Common myeloid progenitor, CD34-positive (primary cell): ENCODE data around the gene OSBPL7.

ENCODE experiments used
- CTCF ChIA-PET: fragments of 350-600 bp; sonication (Branson Sonifier 250); formaldehyde crosslinking; loops from one replicate; lab custom pipeline; 2021; ENCODE audit warnings: antibody characterized with exemption; lab: Charles Lee
- POLR2A ChIA-PET: fragments of 350-600 bp; sonication (Branson Sonifier 250); formaldehyde crosslinking; loops from one replicate; lab custom pipeline; 2021; ENCODE audit warnings: antibody characterized with exemption; lab: Charles Lee
- DNase-seq, 3 donors: peaks; one replicate each; pipeline versions ENCODE4 v3.0.0 to v3.0.0-alpha.2; 2013
- H3K27ac ChIP-seq, 2 experiments: 1 replicate in 1 of 2; 2 replicates in 1 of 2; pipeline ENCODE4 v1.7.0; 2013; ENCODE audit warnings: inconsistent platforms in 2 of 2, low read length in 2 of 2, mild to moderate bottlenecking in 2 of 2, low read depth in 1 of 2, moderate library complexity in 1 of 2; ENCODE audit not compliant: severe bottlenecking in 2 of 2, insufficient read depth in 1 of 2, poor library complexity in 1 of 2
- H3K27me3 ChIP-seq, 5 experiments: replicated peaks in 2 of 5; 1 replicate in 3 of 5; 2 replicates in 2 of 5; pipeline versions ENCODE4 v1.6.1 to v1.7.0; 2013; ENCODE audit warnings: low read length in 4 of 5, mild to moderate bottlenecking in 2 of 5, moderate library complexity in 2 of 5, inconsistent platforms in 1 of 5; ENCODE audit not compliant: insufficient read depth in 5 of 5, control insufficient read depth in 4 of 5
- H3K36me3 ChIP-seq, 4 experiments: 1 replicate in 2 of 4; 2 replicates in 2 of 4; pipeline versions ENCODE4 v1.6.1 to v1.7.0; 2013; ENCODE audit warnings: low read length in 3 of 4, control low read depth in 1 of 4, mild to moderate bottlenecking in 1 of 4; ENCODE audit not compliant: control insufficient read depth in 4 of 4, insufficient read depth in 4 of 4
- H3K4me1 ChIP-seq, 4 experiments: 1 replicate in 3 of 4; 2 replicates in 1 of 4; pipeline versions ENCODE4 v1.6.1 to v1.7.1; 2013; ENCODE audit warnings: low read length in 3 of 4, mild to moderate bottlenecking in 3 of 4, control low read depth in 1 of 4, inconsistent platforms in 1 of 4, moderate library complexity in 1 of 4; ENCODE audit not compliant: control insufficient read depth in 4 of 4, insufficient read depth in 4 of 4; ENCODE audit errors: control extremely low read depth in 1 of 4
- H3K4me3 ChIP-seq, 7 experiments: 1 replicate in 4 of 7; 2 replicates in 3 of 7; pipeline versions ENCODE4 v1.5.1 to v1.7.0; 2013; ENCODE audit warnings: mild to moderate bottlenecking in 7 of 7, low read length in 6 of 7, moderate library complexity in 6 of 7, inconsistent platforms in 2 of 7, low read depth in 2 of 7, control low read depth in 1 of 7; ENCODE audit not compliant: insufficient read depth in 4 of 7, control insufficient read depth in 1 of 7; ENCODE audit errors: extremely low read depth in 1 of 7
- H3K9me3 ChIP-seq, 5 experiments: 1 replicate in 4 of 5; 2 replicates in 1 of 5; pipeline versions ENCODE4 v1.6.1 to v1.7.1; 2013; ENCODE audit warnings: low read length in 4 of 5, mild to moderate bottlenecking in 2 of 5, inconsistent platforms in 1 of 5, low read depth in 1 of 5, moderate library complexity in 1 of 5; ENCODE audit not compliant: control insufficient read depth in 4 of 5, insufficient read depth in 2 of 5; ENCODE audit errors: control extremely low read depth in 1 of 5
- WGBS: methylation state at CpG from one replicate; pipeline ENCODE4 v1.1.5; 2013; ENCODE audit not compliant: insufficient coverage; 5-methylcytosine and 5-hydroxymethylcytosine counted together

Gene OSBPL7

GRCh38 chr17:47807421-47807820 is 14.2 kb downstream of the OSBPL7 start:
- DNase-seq: no peak
- CTCF ChIA-PET: interaction anchor here (1.5 kb wide), 1 partner anchor 15 kb away, joined by 3 read pairs; no protein-coding TSS in a partner anchor
- POLR2A ChIA-PET: no interaction called here
- Histone ChIP-seq H3K4me3 (no peak overlapping the region), H3K4me1 (no peaks in the 10 kb centered on the region), H3K36me3 (peaks cover 6 to 54% (median 36%) of the 10 kb centered on the region in 4 experiments), H3K9me3 (no peaks in the 10 kb centered on the region), H3K27me3 (peaks cover 0 to 2% (median 0%) of the 10 kb centered on the region in 5 experiments), H3K27ac (no peak overlapping the region)
- 97% methylated on average over 5 of the region's 11 CpGs for WGBS

DNA sequence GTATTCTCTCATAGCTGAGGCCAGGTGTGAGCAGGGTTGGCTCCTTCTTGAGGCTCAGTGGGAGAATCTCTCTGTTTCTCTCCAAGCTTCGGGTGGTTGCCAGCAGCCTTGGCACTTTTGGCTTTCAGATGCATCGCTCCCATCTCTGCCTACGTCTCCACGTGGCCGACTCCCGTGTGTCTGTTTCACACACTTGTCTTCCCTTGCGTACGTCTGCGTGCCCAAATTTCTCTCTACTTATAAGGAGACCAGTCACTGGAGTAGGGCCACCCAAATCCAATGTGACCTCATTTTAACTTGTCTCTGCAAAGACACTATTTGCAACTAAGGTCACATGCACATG is 14.7 kb downstream of the OSBPL7 start:
- H3K4me1 ChIP-seq: no peaks in the 10 kb centered on the region
- CTCF ChIA-PET: interaction anchor here (1.5 kb wide), 1 partner anchor 16 kb away, joined by 3 read pairs; no protein-coding TSS in a partner anchor
- POLR2A ChIA-PET: no interaction called here
- DNase-seq: no peak
- no peak overlapping the region for H3K4me3 ChIP-seq
- no peaks in the 10 kb centered on the region for H3K9me3 ChIP-seq
- peaks cover 3 to 49% (median 34%) of the 10 kb centered on the region in 4 experiments for H3K36me3 ChIP-seq
- H3K27ac ChIP-seq: no peak overlapping the region
- WGBS: 95% methylated on average over 9 of the region's 9 CpGs
- H3K27me3 ChIP-seq: peaks cover 0 to 2% (median 0%) of the 10 kb centered on the region in 5 experiments

DNA sequence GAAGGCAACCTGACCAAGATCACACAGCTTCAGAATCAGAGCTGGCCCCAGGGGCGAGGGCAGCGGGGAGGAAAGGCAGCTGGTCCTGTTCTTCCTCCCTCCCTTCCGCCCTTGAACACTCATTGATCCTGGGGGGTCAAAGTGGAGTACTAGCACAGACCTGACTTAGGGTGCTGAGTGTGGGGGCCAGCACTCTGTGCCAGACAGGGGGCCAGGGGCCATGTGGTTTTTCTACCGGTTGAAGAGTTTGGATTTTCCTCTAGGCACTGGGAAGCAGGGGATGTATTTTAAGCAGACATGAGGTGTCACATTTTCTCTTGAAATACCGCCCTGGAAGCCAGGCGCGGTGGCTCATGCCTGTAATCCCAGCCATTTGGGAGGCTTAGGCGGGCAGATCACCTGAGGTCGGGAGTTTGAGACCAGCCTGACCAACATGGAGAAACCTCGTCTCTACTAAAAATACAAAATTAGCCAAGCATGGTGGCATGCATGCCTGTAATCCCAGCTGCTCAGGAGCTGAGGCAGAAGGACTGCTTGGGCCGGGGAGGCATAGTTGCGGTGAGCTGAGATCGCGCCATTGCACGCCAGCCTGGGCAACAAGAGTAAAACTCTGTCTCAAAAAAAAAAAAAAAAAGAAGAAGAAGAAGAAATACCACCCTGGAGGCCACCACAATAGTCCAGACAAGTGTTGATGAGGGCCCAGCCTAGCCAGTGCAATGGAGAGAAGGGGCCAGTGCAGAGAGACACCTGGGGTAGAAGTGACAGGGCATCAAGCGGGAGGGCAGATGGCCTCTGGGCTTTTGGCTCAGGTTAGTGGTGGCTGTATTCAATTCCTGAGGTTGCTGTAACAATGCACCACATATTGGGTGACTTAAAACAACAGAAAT is 15.3 kb downstream of the OSBPL7 start:
- Histone ChIP-seq H3K27me3 (peaks cover 0 to 2% (median 0%) of the 10 kb centered on the region in 5 experiments), H3K27ac (no peak overlapping the region), H3K36me3 (peaks cover 0 to 44% (median 30%) of the 10 kb centered on the region in 4 experiments), H3K4me3 (no peak overlapping the region), H3K4me1 (no peaks in the 10 kb centered on the region), H3K9me3 (no peaks in the 10 kb centered on the region)
- ChIA-PET POLR2A (no interaction called here), CTCF (interaction anchor here (1.3 to 1.5 kb wide), 2 partner anchors 16 kb away, joined by 3 read pairs; no protein-coding TSS in a partner anchor)
- no peak for DNase-seq
- 90% methylated on average over 9 of the region's 16 CpGs for WGBS

- ChIA-PET CTCF (interaction anchor here (0.6 to 1.4 kb wide), 2 partner anchors 55 to 64 kb away, joined by 3 read pairs; no protein-coding TSS in a partner anchor), POLR2A (no interaction called here)
- DNase-seq: no peak
- 95% methylated on average over 2 of the region's 3 CpGs for WGBS
- Histone ChIP-seq H3K9me3 (no peaks in the 10 kb centered on the region), H3K27ac (no peak overlapping the region), H3K4me3 (no peak overlapping the region), H3K27me3 (peaks cover 0 to 5% (median 0%) of the 10 kb centered on the region in 5 experiments), H3K36me3 (peaks cover 0 to 27% (median 21%) of the 10 kb centered on the region in 4 experiments), H3K4me1 (no peaks in the 10 kb centered on the region)
Measured at GRCh38 chr17:47804461-47804860, 17.1 kb downstream of the OSBPL7 start.

DNA sequence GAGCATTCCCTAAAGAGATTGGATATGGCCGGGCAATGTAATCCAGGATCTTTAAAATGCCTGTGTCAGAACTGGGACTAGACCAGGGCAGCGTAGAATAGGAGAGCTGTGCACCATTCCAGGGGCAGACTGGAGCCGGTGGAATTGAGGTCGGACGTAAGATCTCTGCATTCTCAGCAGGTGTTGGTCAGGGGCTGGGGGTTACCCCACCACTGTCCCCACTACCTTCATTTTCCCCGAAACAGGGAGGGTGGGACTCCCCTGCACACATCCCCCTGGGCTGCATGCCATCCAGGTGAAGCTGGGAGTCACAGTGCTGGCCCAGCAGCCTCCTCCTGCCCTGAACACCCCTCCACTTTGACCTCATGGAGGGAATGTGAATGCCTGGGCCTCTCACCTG is 17.8 kb downstream of the OSBPL7 start:
- H3K36me3 ChIP-seq: peaks cover 0 to 20% (median 15%) of the 10 kb centered on the region in 4 experiments
- H3K27ac ChIP-seq: no peak overlapping the region
- DNase-seq: no peak
- no peaks in the 10 kb centered on the region for H3K4me1 ChIP-seq
- H3K9me3 ChIP-seq: no peaks in the 10 kb centered on the region
- H3K27me3 ChIP-seq: peaks cover 0 to 5% (median 0%) of the 10 kb centered on the region in 5 experiments
- ChIA-PET POLR2A (no interaction called here), CTCF (no interaction called here)
- no peak overlapping the region for H3K4me3 ChIP-seq
- WGBS: 76% methylated on average over 3 of the region's 6 CpGs

GRCh38 chr17:47803201-47803600 is 18.4 kb downstream of the OSBPL7 start:
- CTCF ChIA-PET: interaction anchor here (1.2 kb wide), 1 partner anchor 9 kb away, joined by 3 read pairs; no protein-coding TSS in a partner anchor
- POLR2A ChIA-PET: no interaction called here
- Histone ChIP-seq H3K4me1 (no peaks in the 10 kb centered on the region), H3K27ac (no peak overlapping the region), H3K4me3 (no peak overlapping the region), H3K9me3 (no peaks in the 10 kb centered on the region), H3K36me3 (peaks cover 0 to 15% (median 10%) of the 10 kb centered on the region in 4 experiments), H3K27me3 (peaks cover 0 to 5% (median 0%) of the 10 kb centered on the region in 5 experiments)
- WGBS: 78% methylated on average over 3 of the region's 5 CpGs
- no peak for DNase-seq
